Spleen (tissue), 11 donors: ENCODE data around the gene WDR38. TPM values are rescaled to one million over a fixed set of nuclear protein-coding genes. Genes with fewer than 3 reads are reported as not detected.

Experiments used
- DNase-seq: peaks from one replicate; pipeline ENCODE4 v3.0.0-alpha.2; 2020
- H3K27ac ChIP-seq, 8 donors: fragments of 200-600 bp; sonication (generic) in 7 of 8; 1 replicate in 4 of 8; 2 replicates in 4 of 8; pipeline versions ENCODE4 v1.5.0 to v1.8.0; 2016 to 2021; ENCODE audit warnings: inconsistent platforms in 4 of 8, mild to moderate bottlenecking in 4 of 8, moderate library complexity in 1 of 8
- H3K27me3 ChIP-seq, 7 donors: fragments of 200-600 bp; sonication (generic) in 6 of 7; replicated peaks in 1 of 7; 1 replicate in 4 of 7; 2 replicates in 3 of 7; pipeline versions ENCODE4 v1.5.0 to v1.8.0; 2016 to 2021; ENCODE audit warnings: inconsistent platforms in 3 of 7, mild to moderate bottlenecking in 1 of 7
- H3K36me3 ChIP-seq, 6 donors: fragments of 200-600 bp; sonication (generic) in 5 of 6; 1 replicate in 4 of 6; 2 replicates in 2 of 6; pipeline versions ENCODE4 v1.5.0 to v1.8.0; 2016 to 2021; ENCODE audit warnings: inconsistent platforms in 2 of 6
- H3K4me1 ChIP-seq, 6 donors: fragments of 200-600 bp; sonication (generic) in 5 of 6; 1 replicate in 3 of 6; 2 replicates in 3 of 6; pipeline versions ENCODE4 v1.5.0 to v1.8.0; 2016 to 2021; ENCODE audit warnings: inconsistent platforms in 3 of 6
- H3K4me3 ChIP-seq, 8 donors: fragments of 200-600 bp; sonication (generic) in 7 of 8; 1 replicate in 4 of 8; 2 replicates in 4 of 8; pipeline versions ENCODE4 v1.5.0 to v1.8.0; 2016 to 2021; ENCODE audit warnings: inconsistent platforms in 4 of 8, mild to moderate bottlenecking in 4 of 8, moderate library complexity in 2 of 8
- H3K9me3 ChIP-seq, 8 donors: fragments of 200-600 bp; sonication (generic) in 7 of 8; 1 replicate in 4 of 8; 2 replicates in 4 of 8; pipeline versions ENCODE4 v1.5.0 to v1.8.0; 2016 to 2021; ENCODE audit warnings: inconsistent platforms in 4 of 8
- POLR2A ChIP-seq, 3 donors: fragments of 450-650 bp; IDR thresholded peaks; one replicate each; pipeline ENCODE4 v1.5.1; 2017; ENCODE audit warnings: antibody characterized with exemption in 3 of 3, mild to moderate bottlenecking in 1 of 3
- POLR2AphosphoS5 ChIP-seq, 3 donors: sonication (generic); formaldehyde crosslinking; IDR thresholded peaks; one replicate each; pipeline ENCODE4 v1.5.1; 2017; ENCODE audit warnings: antibody characterized with exemption in 3 of 3
- WGBS, 5 donors: extraction: QIAGEN DNeasy Blood & Tissue Kit in 3 of 5; methylation state at CpG; one replicate each; pipeline versions ENCODE4 v1.1.5 to v1.1.7; 2013 to 2018; 5-methylcytosine and 5-hydroxymethylcytosine counted together
- intact Hi-C: fragments of 100-400 bp; cut with DNase I; formaldehyde crosslinking; loops from one replicate; pipeline ENCODE4 v1.15.0; 2023; ENCODE audit warnings: low total_unique reads
- polyA plus RNA-seq, 3 donors: library from polyadenylated mRNA; stranded (reverse); fragments of 200-250 nt; gene quantifications; one replicate each; pipeline ENCODE4 v1.2.1, GENCODE V29; 2013
- total RNA-seq, 7 donors: library from RNA; depleted of rRNA in 3 of 7; stranded (reverse); fragments of >200 nt in 3 of 7; fragmentation: NEBNext Ultra II Directional in 4 of 7; extraction: Animal tissue kit (Norgen Biotek cat#: 25700) in 4 of 7; gene quantifications; one replicate each; pipeline versions ENCODE4 v1.1.0 to v1.2.1, GENCODE V29; 2016 to 2021
- TF ChIP-seq, protein P1 (sequence below), 11 experiments: fragments of 200-600 bp in 7 of 11; fragments of 450-650 bp in 4 of 11; sonication (generic) in 4 of 11; IDR thresholded peaks in 8 of 11; conservative IDR thresholded peaks in 3 of 11; 1 replicate in 7 of 11; 2 replicates in 4 of 11; pipeline versions ENCODE4 v1.4.0 to v1.8.0; 2016 to 2021; ENCODE audit warnings: antibody characterized with exemption in 11 of 11, inconsistent platforms in 4 of 11, mild to moderate bottlenecking in 1 of 11
- donor health status: healthy with polysubstance abuse.
- donor health status: DM: no; HTN: no; CAD: no; lungs with moderate emphysema.
- donor health status: DM: no; HTN: no; CAD: no.
- donor health status: Bipolar disorder and iron deficiency.
- donor health status: healthy.
- donor health status: DM: no; HTN: no; CAD: no.
- donor health status: DM: yes; HTN: yes; CAD: no.

WDR38 gene
- total and polyA plus RNA-seq, 10 donors: not detected

DNA sequence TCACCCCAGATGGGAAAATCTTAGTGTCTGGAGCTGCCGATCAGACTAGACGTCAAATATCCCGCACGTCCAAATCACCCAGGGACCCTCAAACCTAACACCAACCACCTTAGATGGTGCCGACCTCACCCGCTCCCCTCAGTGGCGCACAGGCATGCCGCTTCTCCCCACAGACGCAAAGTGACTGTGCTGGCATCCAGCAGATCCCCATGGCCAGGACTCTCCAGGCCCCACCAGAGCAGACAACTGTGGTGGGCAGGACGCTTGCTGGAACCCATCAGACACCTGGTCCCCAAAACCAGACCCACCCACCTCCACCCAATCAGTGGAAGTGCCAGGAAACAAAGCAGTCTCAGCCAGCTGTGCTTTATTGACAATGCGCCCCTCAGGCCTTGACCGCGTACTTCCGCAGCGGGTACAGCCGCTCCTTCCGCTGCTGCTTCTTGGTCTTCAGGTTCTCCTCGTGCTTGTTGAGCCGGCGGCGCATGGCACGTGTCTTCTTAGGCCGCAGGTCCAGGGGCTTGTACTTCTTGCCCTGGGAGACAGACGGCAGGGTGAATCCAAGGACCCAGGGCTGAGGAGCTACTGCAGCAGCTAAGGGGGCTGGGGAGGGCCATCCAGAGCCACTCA is 4.4 kb downstream of the WDR38 start:
- TF ChIP-seq, protein P1, sequence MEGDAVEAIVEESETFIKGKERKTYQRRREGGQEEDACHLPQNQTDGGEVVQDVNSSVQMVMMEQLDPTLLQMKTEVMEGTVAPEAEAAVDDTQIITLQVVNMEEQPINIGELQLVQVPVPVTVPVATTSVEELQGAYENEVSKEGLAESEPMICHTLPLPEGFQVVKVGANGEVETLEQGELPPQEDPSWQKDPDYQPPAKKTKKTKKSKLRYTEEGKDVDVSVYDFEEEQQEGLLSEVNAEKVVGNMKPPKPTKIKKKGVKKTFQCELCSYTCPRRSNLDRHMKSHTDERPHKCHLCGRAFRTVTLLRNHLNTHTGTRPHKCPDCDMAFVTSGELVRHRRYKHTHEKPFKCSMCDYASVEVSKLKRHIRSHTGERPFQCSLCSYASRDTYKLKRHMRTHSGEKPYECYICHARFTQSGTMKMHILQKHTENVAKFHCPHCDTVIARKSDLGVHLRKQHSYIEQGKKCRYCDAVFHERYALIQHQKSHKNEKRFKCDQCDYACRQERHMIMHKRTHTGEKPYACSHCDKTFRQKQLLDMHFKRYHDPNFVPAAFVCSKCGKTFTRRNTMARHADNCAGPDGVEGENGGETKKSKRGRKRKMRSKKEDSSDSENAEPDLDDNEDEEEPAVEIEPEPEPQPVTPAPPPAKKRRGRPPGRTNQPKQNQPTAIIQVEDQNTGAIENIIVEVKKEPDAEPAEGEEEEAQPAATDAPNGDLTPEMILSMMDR (IDR thresholded peaks at IDR 0.05 in 8 of 11, conservative IDR thresholded peaks at IDR 0.05 in 3 of 11): no peak
- TF ChIP-seq POLR2AphosphoS5 (IDR thresholded peaks at IDR 0.05): peak in 2 of 3 donors; percentile 25 to 64
- no peaks in the 10 kb centered on the region for H3K9me3 ChIP-seq
- intact Hi-C loops: loop anchor here (10.0 kb wide), 1 partner anchor 287 kb away; the partner anchor contains the start of gene SCAI
- peaks cover 33 to 60% (median 48%) of the 10 kb centered on the region in 6 donors for H3K4me1 ChIP-seq
- WGBS, 5 donors: 88 to 96% (median 91%) methylated on average over 20 to 24 of the region's 24 CpGs
- H3K4me3 ChIP-seq: no peak overlapping the region
- H3K27me3 ChIP-seq: no peaks in the 10 kb centered on the region
- no peak for DNase-seq
- peaks cover 3 to 52% (median 48%) of the 10 kb centered on the region in 6 donors for H3K36me3 ChIP-seq
- H3K27ac ChIP-seq: no peak overlapping the region

DNA sequence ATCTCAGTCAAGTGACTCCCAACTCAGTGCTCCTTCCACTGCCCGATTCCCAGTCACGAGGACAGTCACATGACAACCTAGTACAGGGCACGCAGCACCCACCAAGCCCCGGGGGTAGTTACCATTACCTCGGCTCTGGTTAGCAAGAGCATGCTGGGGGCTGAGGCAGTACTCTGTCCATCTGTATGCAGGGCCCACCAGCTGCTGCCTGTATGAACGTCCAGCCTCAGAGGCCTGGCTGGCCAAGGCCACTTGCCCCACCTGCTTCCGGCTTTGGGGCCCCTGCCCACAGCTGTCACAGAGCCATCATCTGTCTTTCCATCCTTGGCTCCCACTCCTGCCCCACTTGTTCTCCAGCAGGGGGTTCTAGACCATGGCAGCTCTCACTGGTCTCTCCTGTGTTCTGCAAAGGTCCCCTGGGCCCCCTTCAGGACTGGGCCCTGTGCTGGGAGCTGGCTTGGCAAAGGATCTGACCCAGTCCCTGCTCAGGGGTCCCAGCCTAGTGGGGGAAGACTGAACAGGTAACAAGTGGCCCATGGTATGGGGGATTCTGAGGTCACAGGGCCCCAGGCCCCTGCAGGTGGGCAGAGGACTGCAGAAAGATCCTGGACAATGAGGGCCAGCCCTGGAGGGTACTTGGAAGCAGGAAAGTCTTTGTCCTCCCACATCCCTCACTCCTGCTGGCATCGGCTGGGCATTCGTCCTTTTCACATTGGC is 5.2 kb downstream of the WDR38 start:
- no peaks in the 10 kb centered on the region for H3K9me3 ChIP-seq
- no peak overlapping the region for H3K4me3 ChIP-seq
- peaks cover 31 to 60% (median 48%) of the 10 kb centered on the region in 6 donors for H3K4me1 ChIP-seq
- no peaks in the 10 kb centered on the region for H3K27me3 ChIP-seq
- DNase-seq: no peak
- 68 to 84% (median 79%) methylated on average over 7 to 9 of the region's 9 CpGs for WGBS, 5 donors
- peaks cover 3 to 52% (median 48%) of the 10 kb centered on the region in 6 donors for H3K36me3 ChIP-seq
- intact Hi-C loops: loop anchor here (10.0 kb wide), 1 partner anchor 286 kb away; the partner anchor contains the start of gene SCAI
- H3K27ac ChIP-seq: peak overlapping the region in 1 of 8 donors; percentile 6
- peak in 1 of 3 donors; percentile 25 for TF ChIP-seq POLR2AphosphoS5 (IDR thresholded peaks at IDR 0.05)
- no peak for TF ChIP-seq POLR2A (IDR thresholded peaks at IDR 0.05)

DNA sequence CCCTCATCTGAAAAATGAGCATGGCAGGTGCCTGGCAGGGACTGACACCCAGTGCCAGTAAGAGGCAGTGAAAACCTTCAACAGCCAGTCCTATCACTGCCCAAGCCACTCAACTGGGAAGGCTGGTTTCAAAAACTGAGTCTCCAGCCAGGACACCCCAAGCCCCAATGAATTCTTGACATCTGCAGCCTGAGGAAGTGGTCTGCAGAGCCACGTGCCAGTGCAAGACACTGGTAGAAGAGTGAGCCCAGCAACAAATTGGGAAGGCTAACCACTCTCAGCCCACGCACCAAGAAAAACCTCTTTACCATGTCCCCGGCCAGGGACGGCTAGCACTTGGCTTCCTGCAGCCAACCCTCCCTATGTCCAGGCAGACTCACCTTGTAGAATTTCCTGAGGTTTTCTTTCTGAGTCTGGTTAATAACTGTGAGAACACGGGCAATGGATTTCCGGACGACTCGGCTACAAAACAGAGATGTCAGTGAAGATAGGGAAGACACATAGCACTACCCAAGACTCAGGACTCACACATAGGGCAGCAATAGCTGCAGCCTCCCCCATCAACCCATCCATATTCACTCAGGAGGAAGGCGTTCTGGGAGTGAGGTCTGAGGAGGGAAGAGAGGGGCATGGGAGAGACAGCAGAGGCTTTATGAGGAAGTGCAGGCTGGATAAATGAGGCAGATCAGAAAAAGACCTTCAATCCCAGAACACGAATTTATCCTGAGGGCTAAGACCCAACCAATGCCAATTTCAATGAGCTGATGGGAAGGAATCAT is 6.7 kb downstream of the WDR38 start:
- Histone ChIP-seq H3K36me3 (peaks cover 3 to 52% (median 48%) of the 10 kb centered on the region in 6 donors), H3K27me3 (no peaks in the 10 kb centered on the region), H3K4me1 (peaks cover 30 to 61% (median 50%) of the 10 kb centered on the region in 6 donors), H3K9me3 (no peaks in the 10 kb centered on the region), H3K4me3 (peak overlapping the region in 7 of 8 donors; percentile 59 to 98 (median 79)), H3K27ac (peak overlapping the region in 2 of 8 donors; percentile 35 to 94)
- TF ChIP-seq POLR2AphosphoS5 (IDR thresholded peaks at IDR 0.05): no peak
- TF ChIP-seq, protein P1 (IDR thresholded peaks at IDR 0.05 in 8 of 11, conservative IDR thresholded peaks at IDR 0.05 in 3 of 11): no peak
- no peak for TF ChIP-seq POLR2A (IDR thresholded peaks at IDR 0.05)
- intact Hi-C loops: loop anchor here (10.0 kb wide), 1 partner anchor 285 kb away; the partner anchor contains the start of gene SCAI
- WGBS, 5 donors: 35 to 61% (median 53%) methylated on average over 9 to 10 of the region's 10 CpGs
- no peak for DNase-seq

- H3K36me3 ChIP-seq: peaks cover 3 to 52% (median 48%) of the 10 kb centered on the region in 6 donors
- TF ChIP-seq, protein P1 (IDR thresholded peaks at IDR 0.05 in 8 of 11, conservative IDR thresholded peaks at IDR 0.05 in 3 of 11): no peak
- TF ChIP-seq POLR2AphosphoS5 (IDR thresholded peaks at IDR 0.05) (no peak), POLR2A (IDR thresholded peaks at IDR 0.05) (no peak)
- H3K27ac ChIP-seq: peak overlapping the region in 7 of 8 donors; percentile 90 to 96 (median 94)
- H3K4me1 ChIP-seq: peaks cover 30 to 61% (median 50%) of the 10 kb centered on the region in 6 donors
- no peaks in the 10 kb centered on the region for H3K27me3 ChIP-seq
- H3K9me3 ChIP-seq: no peaks in the 10 kb centered on the region
- intact Hi-C loops: no loop called here
- 9 to 17% (median 12%) methylated on average over 12 of the region's 12 CpGs for WGBS, 5 donors
- peak overlapping the region; percentile 33 to 98 (median 77) for H3K4me3 ChIP-seq
- no peak for DNase-seq
Observed at GRCh38 chr9:124860582-124861341, 7.5 kb downstream of the WDR38 start.
